ENCODE data around the gene DRG2.

GRCh38 chr17:18146980-18147379 lies 59.2 kb downstream of the DRG2 start:
- TF ChIP-seq POLR2A (IDR thresholded peaks at IDR 0.05) = no peak
- TF ChIP-seq CTCF (IDR thresholded peaks at IDR 0.05) = no peak
